ENCODE results near the gene HYDIN.
A peak's percentile ranks its signal among the peaks of the same experiment; 100 is the strongest.

HYDIN gene

GRCh38 chr16:71230122-71230845 is at the start of gene HYDIN:
TSS of gene HYDIN (minus strand) at chr16:71230722. CDS start at chr16:71186895, 43,827 bp downstream.
- no peak for DNase-seq (ENCODE audit: low spot score in 2 of 2)
- no peaks in the 10 kb centered on the region for H3K4me1 Mint-ChIP-seq
- no peak within 1 kb of the TSS for H3K27ac Mint-ChIP-seq
- H3K36me3 Mint-ChIP-seq, result no peaks in the 10 kb centered on the region
- no peak for ATAC-seq
- no peak within 1 kb of the TSS for H3K4me3 Mint-ChIP-seq
- peaks cover 8% of the 10 kb centered on the region for H3K9me3 Mint-ChIP-seq

DNA sequence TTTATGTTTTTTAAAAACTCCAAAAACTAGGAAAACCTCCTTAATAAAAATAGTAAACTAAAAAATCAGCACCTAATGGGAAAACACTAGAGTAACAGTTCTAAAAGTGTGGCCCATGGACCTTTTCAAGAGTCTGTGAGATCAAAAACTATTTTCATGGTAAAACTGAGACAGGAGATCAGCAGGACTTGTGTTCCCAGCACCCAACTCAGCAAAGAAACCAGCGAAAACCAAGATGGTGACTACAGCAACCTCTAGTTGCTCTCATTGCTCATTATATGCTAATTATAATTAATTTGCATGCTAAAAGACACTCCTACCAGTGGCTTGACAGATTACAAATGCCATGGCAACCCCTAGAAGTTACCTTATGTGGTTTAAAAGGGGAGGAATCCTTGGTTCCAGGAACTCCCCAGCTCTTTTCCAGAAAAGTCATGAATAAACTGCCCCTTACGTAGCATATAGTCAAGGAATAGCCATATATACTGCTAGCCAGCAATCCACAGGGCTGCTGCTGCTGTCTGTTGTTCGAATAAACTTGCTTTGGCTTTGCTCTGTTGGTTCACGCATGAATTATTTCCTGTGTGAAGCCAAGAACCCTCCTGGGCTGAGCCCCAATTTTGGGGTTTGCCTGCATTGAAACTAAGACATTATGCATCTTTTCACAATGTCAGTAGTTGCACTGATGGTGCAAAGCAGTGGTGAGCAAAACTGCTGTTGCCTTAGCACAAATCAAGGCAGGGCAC is 46.2 kb upstream of the HYDIN start:
- Mint-ChIP-seq H3K4me1 (no peaks in the 10 kb centered on the region), H3K9me3 (peaks cover 3% of the 10 kb centered on the region)

GRCh38 chr16:71273384-71273783 is 42.9 kb upstream of the HYDIN start:
- peaks cover 3% of the 10 kb centered on the region for H3K9me3 Mint-ChIP-seq
- no peak for ATAC-seq
- no peak overlapping the region for H3K27ac Mint-ChIP-seq
- DNase-seq (ENCODE audit: low spot score in 2 of 2), result no peak
- H3K4me1 Mint-ChIP-seq, result no peaks in the 10 kb centered on the region
- H3K4me3 Mint-ChIP-seq, result no peak overlapping the region
- no peaks in the 10 kb centered on the region for H3K36me3 Mint-ChIP-seq

More for the DNA sequence above, 46.2 kb upstream of the HYDIN start:
- H3K27ac Mint-ChIP-seq, result no peak overlapping the region
- no peak for ATAC-seq
- H3K36me3 Mint-ChIP-seq, result peaks cover 5% of the 10 kb centered on the region
- no peak for DNase-seq (ENCODE audit: low spot score in 2 of 2)
- H3K4me3 Mint-ChIP-seq, result no peak overlapping the region

- H3K9me3 Mint-ChIP-seq, result no peaks in the 10 kb centered on the region
- H3K27ac Mint-ChIP-seq, result no peak overlapping the region
- no peaks in the 10 kb centered on the region for H3K36me3 Mint-ChIP-seq
- no peak for ATAC-seq
- DNase-seq (ENCODE audit: low spot score in 2 of 2), result no peak
- no peak overlapping the region for H3K4me3 Mint-ChIP-seq
- no peaks in the 10 kb centered on the region for H3K4me1 Mint-ChIP-seq
These were observed 33.8 kb upstream of the HYDIN start for GRCh38 chr16:71264299-71264698.

DNA sequence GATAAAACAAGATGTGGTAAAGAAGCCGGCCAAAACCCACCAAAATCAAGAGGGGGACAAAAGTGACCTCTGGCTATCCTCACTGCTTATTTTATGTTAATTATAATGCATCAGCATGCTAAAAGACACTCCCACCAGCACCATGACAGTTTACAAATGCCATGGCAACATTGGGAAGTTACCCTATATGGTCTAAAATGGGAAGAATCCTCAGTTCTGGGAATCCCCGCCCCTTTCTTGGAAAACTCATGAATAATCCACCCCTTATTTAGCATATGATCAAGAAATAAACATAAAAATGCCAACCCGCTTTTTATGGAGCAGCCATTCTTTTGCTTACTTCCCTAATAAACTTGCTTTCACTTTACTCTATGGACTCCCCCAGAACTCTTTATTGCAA is 33.1 kb upstream of the HYDIN start:
- DNase-seq (ENCODE audit: low spot score in 2 of 2) (no peak), ATAC-seq (no peak)
- no peaks in the 10 kb centered on the region for H3K36me3 Mint-ChIP-seq

GRCh38 chr16:71262391-71262790 is 31.9 kb upstream of the HYDIN start:
- no peaks in the 10 kb centered on the region for H3K9me3 Mint-ChIP-seq
- DNase-seq (ENCODE audit: low spot score in 2 of 2), result no peak
- no peak overlapping the region for H3K27ac Mint-ChIP-seq
- no peak for ATAC-seq
- no peak overlapping the region for H3K4me3 Mint-ChIP-seq
- H3K36me3 Mint-ChIP-seq, result no peaks in the 10 kb centered on the region
- H3K4me1 Mint-ChIP-seq, result no peaks in the 10 kb centered on the region

More for the DNA sequence above, 33.1 kb upstream of the HYDIN start:
- Mint-ChIP-seq H3K4me3 (no peak overlapping the region), H3K27ac (no peak overlapping the region), H3K9me3 (no peaks in the 10 kb centered on the region), H3K4me1 (no peaks in the 10 kb centered on the region)

DNA sequence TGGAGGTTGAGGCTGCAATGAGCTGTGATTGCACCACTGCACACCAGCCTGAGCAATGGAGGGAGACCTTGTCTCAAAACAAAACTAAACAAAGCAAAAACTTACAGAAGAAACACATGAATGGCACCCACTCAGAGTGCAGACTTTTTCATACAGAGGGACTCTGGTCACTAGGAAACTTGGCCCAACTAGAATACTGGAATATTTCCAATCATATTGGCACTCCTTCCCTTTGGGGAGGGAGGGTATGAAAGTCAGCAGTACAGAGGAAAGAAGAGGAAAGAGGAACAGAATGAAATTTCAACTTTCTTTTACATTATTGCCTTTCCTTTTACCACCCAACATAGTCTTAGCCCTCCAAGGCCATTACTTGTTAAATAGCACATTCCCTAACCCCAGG is 30.5 kb upstream of the HYDIN start:
- H3K27ac Mint-ChIP-seq, result no peak overlapping the region
- no peaks in the 10 kb centered on the region for H3K9me3 Mint-ChIP-seq
- ATAC-seq, result no peak
- no peaks in the 10 kb centered on the region for H3K36me3 Mint-ChIP-seq
- H3K4me1 Mint-ChIP-seq, result no peaks in the 10 kb centered on the region
- H3K4me3 Mint-ChIP-seq, result no peak overlapping the region
- no peak for DNase-seq (ENCODE audit: low spot score in 2 of 2)

DNA sequence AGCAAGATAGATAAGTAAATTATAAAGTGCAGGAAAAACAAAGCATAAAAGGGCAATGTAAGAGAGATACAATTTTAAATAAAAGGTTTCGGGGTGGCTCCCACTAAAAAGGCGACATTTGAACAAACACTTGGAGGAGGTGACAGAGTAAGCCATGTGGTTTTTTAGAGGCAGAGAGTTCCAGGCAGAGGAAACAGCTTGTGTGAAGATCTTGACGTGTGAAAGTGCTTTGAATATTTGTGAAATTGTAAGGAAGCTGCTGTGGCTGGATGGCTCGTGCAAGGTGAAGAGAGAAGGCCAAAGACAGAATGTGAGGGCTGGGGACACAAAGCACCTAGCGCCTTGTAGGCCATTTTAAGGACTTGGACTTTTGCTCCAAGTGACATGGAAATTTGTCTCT is 28.6 kb upstream of the HYDIN start:
- Mint-ChIP-seq H3K36me3 (no peaks in the 10 kb centered on the region), H3K27ac (no peak overlapping the region), H3K9me3 (no peaks in the 10 kb centered on the region), H3K4me3 (no peak overlapping the region), H3K4me1 (no peaks in the 10 kb centered on the region)
- DNase-seq (ENCODE audit: low spot score in 2 of 2) (no peak), ATAC-seq (no peak)

DNA sequence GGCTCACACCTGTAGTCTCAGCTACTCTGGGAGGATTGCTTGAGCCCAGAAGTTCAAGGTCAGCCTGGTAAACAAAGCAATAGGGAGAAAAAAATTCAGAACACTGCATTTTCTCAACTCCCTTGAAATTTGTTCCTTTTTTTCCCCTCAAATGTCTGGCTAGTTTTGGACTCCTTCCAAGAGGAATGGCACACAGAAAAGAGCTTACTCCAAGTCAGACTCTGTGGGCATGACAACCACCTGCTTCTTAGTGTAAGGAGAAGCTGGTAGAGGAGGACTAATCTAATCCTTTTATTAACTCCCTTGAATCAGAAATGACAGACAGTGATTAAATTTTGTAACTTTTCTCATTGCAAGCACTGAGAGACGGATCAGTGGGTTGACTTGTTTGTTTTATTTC is 27.9 kb upstream of the HYDIN start:
- DNase-seq (ENCODE audit: low spot score in 2 of 2), result no peak
- no peak for ATAC-seq
- Mint-ChIP-seq H3K4me3 (no peak overlapping the region), H3K9me3 (no peaks in the 10 kb centered on the region), H3K27ac (no peak overlapping the region), H3K36me3 (no peaks in the 10 kb centered on the region), H3K4me1 (no peaks in the 10 kb centered on the region)

- no peaks in the 10 kb centered on the region for H3K4me1 Mint-ChIP-seq
- ATAC-seq, result no peak
- no peaks in the 10 kb centered on the region for H3K9me3 Mint-ChIP-seq
- no peaks in the 10 kb centered on the region for H3K36me3 Mint-ChIP-seq
- H3K27ac Mint-ChIP-seq, result no peak overlapping the region
- DNase-seq (ENCODE audit: low spot score in 2 of 2), result no peak
- no peak overlapping the region for H3K4me3 Mint-ChIP-seq
These were observed 27.2 kb upstream of the HYDIN start for GRCh38 chr16:71257768-71258167.

DNA sequence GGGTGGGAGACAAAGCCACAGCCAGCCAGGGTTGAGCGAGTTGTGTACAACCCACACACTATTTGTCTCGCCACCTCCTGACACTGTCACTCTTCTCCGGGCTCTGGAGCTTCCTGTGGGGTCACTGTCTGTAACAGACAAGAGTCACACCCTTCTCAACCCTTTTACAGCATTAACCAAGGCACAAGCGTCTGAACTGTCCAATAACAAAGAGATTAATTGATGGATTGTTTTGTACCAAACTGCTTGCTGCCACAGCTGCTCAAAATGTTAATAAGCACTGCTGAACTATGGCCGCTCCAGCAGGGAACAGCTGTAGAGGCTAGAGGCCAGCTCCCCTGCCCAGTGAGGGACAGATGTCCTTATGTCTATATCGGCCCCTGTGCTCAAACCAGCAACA is 25.2 kb upstream of the HYDIN start:
- Mint-ChIP-seq H3K4me1 (no peaks in the 10 kb centered on the region), H3K36me3 (no peaks in the 10 kb centered on the region), H3K9me3 (no peaks in the 10 kb centered on the region), H3K27ac (no peak overlapping the region), H3K4me3 (no peak overlapping the region)
- ATAC-seq (no peak), DNase-seq (ENCODE audit: low spot score in 2 of 2) (no peak)

GRCh38 chr16:71254832-71255525 is 24.5 kb upstream of the HYDIN start:
- Mint-ChIP-seq H3K4me1 (no peaks in the 10 kb centered on the region), H3K36me3 (no peaks in the 10 kb centered on the region), H3K27ac (no peak overlapping the region), H3K9me3 (no peaks in the 10 kb centered on the region), H3K4me3 (no peak overlapping the region)
- no peak for ATAC-seq
- DNase-seq (ENCODE audit: low spot score in 2 of 2), result no peak

GRCh38 chr16:71250461-71251235 is 20.1 kb upstream of the HYDIN start:
- DNase-seq (ENCODE audit: low spot score in 2 of 2), result no peak
- Mint-ChIP-seq H3K27ac (no peak overlapping the region), H3K4me3 (no peak overlapping the region), H3K36me3 (no peaks in the 10 kb centered on the region), H3K4me1 (no peaks in the 10 kb centered on the region), H3K9me3 (no peaks in the 10 kb centered on the region)
- ATAC-seq, result no peak

DNA sequence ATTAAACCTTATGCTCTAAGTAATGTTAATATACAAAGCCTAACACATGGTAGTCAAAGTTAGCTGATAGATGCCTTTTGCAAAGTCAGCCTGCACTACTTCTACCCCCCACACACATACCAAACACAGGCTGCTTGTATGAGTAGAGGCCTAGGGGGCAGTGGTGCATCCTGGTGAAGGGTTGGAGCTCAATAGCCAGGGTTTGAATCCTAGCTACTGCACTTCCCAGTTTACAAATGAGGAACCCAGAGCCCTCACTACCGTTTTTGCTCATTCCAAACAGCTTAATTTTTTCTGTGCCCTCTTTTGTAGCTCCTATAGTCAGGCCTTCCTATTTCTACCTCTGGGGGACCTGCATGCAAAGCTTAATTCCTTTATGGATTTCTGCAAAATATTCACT is 18.9 kb upstream of the HYDIN start:
- Mint-ChIP-seq H3K4me1 (no peaks in the 10 kb centered on the region), H3K9me3 (no peaks in the 10 kb centered on the region), H3K4me3 (no peak overlapping the region), H3K27ac (no peak overlapping the region), H3K36me3 (no peaks in the 10 kb centered on the region)
- DNase-seq (ENCODE audit: low spot score in 2 of 2) (no peak), ATAC-seq (peak; percentile 19)

- no peak for ATAC-seq
- H3K4me1 Mint-ChIP-seq, result no peaks in the 10 kb centered on the region
- no peak overlapping the region for H3K27ac Mint-ChIP-seq
- DNase-seq (ENCODE audit: low spot score in 2 of 2), result no peak
- H3K9me3 Mint-ChIP-seq, result no peaks in the 10 kb centered on the region
- no peak overlapping the region for H3K4me3 Mint-ChIP-seq
- H3K36me3 Mint-ChIP-seq, result no peaks in the 10 kb centered on the region
These were observed 17.0 kb upstream of the HYDIN start for GRCh38 chr16:71247478-71247877.
